ENCODE results near the gene SH3PXD2A. TPM values are rescaled to one million over a fixed set of nuclear protein-coding genes. Genes with fewer than 3 reads are reported as not detected.

SH3PXD2A gene
- total RNA-seq, 1 experiment from 2014 or later, result 4.5 TPM

- no peak overlapping the region for H3K4me2 ChIP-seq (ENCODE audit: insufficient read depth, insufficient read length, low read length)
- H3K9me3 Mint-ChIP-seq, result no peaks in the 10 kb centered on the region
- no peaks in the 10 kb centered on the region for H3K36me3 Mint-ChIP-seq (ENCODE audit: insufficient read depth in 1 of 3, low read depth in 3 of 3)
- H2BK120ac ChIP-seq (ENCODE audit: low read depth, low read length, poor library complexity, severe bottlenecking), result no peak overlapping the region
- H3K79me1 ChIP-seq (ENCODE audit: insufficient read depth, low read depth, low read length, poor library complexity, severe bottlenecking), result no peaks in the 10 kb centered on the region
- H3K56ac ChIP-seq (ENCODE audit: insufficient read length, low read depth, low read length), result no peak overlapping the region
- H3K14ac ChIP-seq (ENCODE audit: insufficient read depth, low read length), result no peak overlapping the region
- no peaks in the 10 kb centered on the region for H3K27me3 ChIP-seq (ENCODE audit: insufficient read depth, low read length)
- H3K4ac ChIP-seq (ENCODE audit: low read depth, low read length), result no peak overlapping the region
- H3K27me3 Mint-ChIP-seq (ENCODE audit: low read depth), result no peaks in the 10 kb centered on the region
- H3K23me2 ChIP-seq (ENCODE audit: insufficient read length, low read depth, low read length, poor library complexity, severe bottlenecking), result no peaks in the 10 kb centered on the region
- 0 out of 7 replicates have a peak overlapping the region, but pooled peaks of 1 of the 3 experiments have one; percentile 24 for H3K27ac Mint-ChIP-seq
- H3K4me3 Mint-ChIP-seq, result no peak overlapping the region
- H3K9ac ChIP-seq (ENCODE audit: extremely low read depth, insufficient read length, low read length), result no peak overlapping the region
- H2BK12ac ChIP-seq (ENCODE audit: insufficient read length, low read depth, low read length), result no peak overlapping the region
- no peaks in the 10 kb centered on the region for H4K20me1 ChIP-seq (ENCODE audit: control insufficient read depth, insufficient read depth, insufficient read length)
- no peak overlapping the region for H3K18ac ChIP-seq (ENCODE audit: insufficient read length, low read depth, low read length)
- WGBS (ENCODE audit: extremely low coverage, insufficient read length, low lambda C conversion rate), result no CpG with 5 or more reads among the region's 7 CpGs
- H3K23ac ChIP-seq (ENCODE audit: insufficient read length, low read depth, low read length), result no peak overlapping the region
- no peaks in the 10 kb centered on the region for H3K4me1 ChIP-seq (ENCODE audit: insufficient read depth, low read length)
- no peak for TF ChIP-seq CTCF (conservative IDR thresholded peaks at IDR 0.05)
- no peak overlapping the region for H3T11ph ChIP-seq (ENCODE audit: low read length)
- H2BK15ac ChIP-seq (ENCODE audit: low read depth, low read length), result no peak overlapping the region
- no peak overlapping the region for H4K8ac ChIP-seq (replicated peaks; ENCODE audit: insufficient read length, low read depth, low read length)
- H2BK20ac ChIP-seq (ENCODE audit: low read depth, low read length, poor library complexity, severe bottlenecking), result no peak overlapping the region
- H4K91ac ChIP-seq (ENCODE audit: insufficient read length, low read depth, low read length), result no peak overlapping the region
- no peak overlapping the region for H4K5ac ChIP-seq (ENCODE audit: insufficient read length, low read depth, low read length)
- no peak overlapping the region for H2BK5ac ChIP-seq (ENCODE audit: insufficient read length, low read length)
- H2AFZ ChIP-seq (ENCODE audit: low read length), result no peak overlapping the region
- peaks cover 15 to 33% of the 10 kb centered on the region in 2 experiments for H3K4me1 Mint-ChIP-seq
- no peak overlapping the region for H2AK5ac ChIP-seq (ENCODE audit: insufficient read length, low read length)
- no peaks in the 10 kb centered on the region for H3K9me3 ChIP-seq (ENCODE audit: control insufficient read depth, low read depth, low read length)
- no peak overlapping the region for H3K27ac ChIP-seq (ENCODE audit: insufficient read length, low read depth, low read length)
- DNase-seq, result no peak
- no peaks in the 10 kb centered on the region for H3K79me2 ChIP-seq (ENCODE audit: insufficient read depth, low read length)
Measured at GRCh38 chr10:103676058-103676785, 179.2 kb downstream of the SH3PXD2A start.

All from H9 (cell line).